Loucy (cell line): ENCODE measurements around the gene DOC2B.
"Not testable (repeated sequence)": the region's sequence is repeated elsewhere in the genome, so short reads cannot be mapped to it uniquely, and the experiment has no call there.

Experiments used
- H2AFZ ChIP-seq: fragments of 200-600 bp; sonication (generic); 2 replicates; pipeline ENCODE4 v1.6.0; 2016; ENCODE audit warnings: antibody characterized with exemption, mild to moderate bottlenecking, low read length, moderate library complexity
- H3F3A ChIP-seq: fragments of 200-600 bp; 2 replicates; pipeline ENCODE4 v1.6.0; 2016; ENCODE audit warnings: antibody characterized with exemption, low read depth, mild to moderate bottlenecking
- H3K27me3 ChIP-seq: fragments of 200-600 bp; sonication (generic); 2 replicates; pipeline ENCODE4 v1.6.1; 2014; ENCODE audit warnings: low read length, mild to moderate bottlenecking; ENCODE audit not compliant: insufficient read depth, poor library complexity, severe bottlenecking
- H3K36me3 ChIP-seq: fragments of 200-600 bp; sonication (generic); 2 replicates; pipeline ENCODE4 v1.6.1; 2016; ENCODE audit warnings: low read length; ENCODE audit not compliant: insufficient read depth
- H3K4me1 ChIP-seq: fragments of 200-600 bp; sonication (generic); 2 replicates; pipeline ENCODE4 v1.5.1; 2014; ENCODE audit warnings: low read length, mild to moderate bottlenecking; ENCODE audit not compliant: insufficient read depth, poor library complexity, severe bottlenecking
- H3K4me2 ChIP-seq: fragments of 200-600 bp; sonication (generic); 2 replicates; pipeline ENCODE4 v1.6.0; 2014; ENCODE audit warnings: antibody characterized with exemption, low read length, low read depth, mild to moderate bottlenecking; ENCODE audit not compliant: poor library complexity, severe bottlenecking
- H3K4me3 ChIP-seq: fragments of 200-600 bp; sonication (generic); 2 replicates; pipeline ENCODE4 v1.5.1; 2014; ENCODE audit warnings: low read length, mild to moderate bottlenecking, mixed read lengths; ENCODE audit not compliant: poor library complexity, severe bottlenecking
- H3K79me2 ChIP-seq: fragments of 200-600 bp; sonication (generic); 2 replicates; pipeline ENCODE4 v1.6.1; 2014; ENCODE audit warnings: low read length; ENCODE audit not compliant: insufficient read depth
- H3K9ac ChIP-seq: fragments of 200-600 bp; sonication (generic); 2 replicates; pipeline ENCODE4 v1.6.0; 2014; ENCODE audit warnings: mild to moderate bottlenecking, low read depth, low read length, moderate library complexity; ENCODE audit not compliant: poor library complexity, severe bottlenecking
- H3K9me2 ChIP-seq: fragments of 200-600 bp; sonication (generic); replicated peaks from 2 replicates; pipeline ENCODE4 v1.6.1; 2016; ENCODE audit warnings: low read depth, low read length, mixed read lengths
- H3K9me3 ChIP-seq: fragments of 200-600 bp; sonication (generic); 2 replicates; pipeline ENCODE4 v1.6.1; 2014; ENCODE audit warnings: mild to moderate bottlenecking, antibody characterized with exemption, low read length, low read depth; ENCODE audit not compliant: insufficient read depth
- H4K20me1 ChIP-seq: fragments of 200-600 bp; sonication (generic); 2 replicates; pipeline ENCODE4 v1.6.0; 2014; ENCODE audit warnings: antibody characterized with exemption, low read length, mild to moderate bottlenecking; ENCODE audit not compliant: insufficient read depth, poor library complexity, severe bottlenecking
- CTCF ChIP-seq: fragments of 200-600 bp; sonication (generic); conservative IDR thresholded peaks from 2 replicates; pipeline ENCODE4 v1.5.1; 2014; ENCODE audit warnings: mild to moderate bottlenecking, antibody characterized with exemption, low read length
- EZH2phosphoT487 ChIP-seq: fragments of 200-600 bp; IDR thresholded peaks from 2 replicates; pipeline ENCODE4 v1.6.1; 2018; ENCODE audit warnings: antibody characterized with exemption, mild to moderate bottlenecking, moderate library complexity, borderline replicate concordance

The DOC2B gene

GRCh38 chr17:170130-170670 lies 11.2 kb downstream of the DOC2B start:
- Histone ChIP-seq H3K9ac (no peak overlapping the region), H3K9me3 (no peaks in the 10 kb centered on the region), H3K4me2 (no peak overlapping the region), H2AFZ (no peak overlapping the region), H3K4me3 (no peak overlapping the region), H3K36me3 (no peaks in the 10 kb centered on the region), H3K79me2 (no peaks in the 10 kb centered on the region), H3F3A (no peaks in the 10 kb centered on the region), H3K9me2 (no peaks in the 10 kb centered on the region), H4K20me1 (no peaks in the 10 kb centered on the region), H3K4me1 (no peaks in the 10 kb centered on the region), H3K27me3 (no peaks in the 10 kb centered on the region)
- no peak for TF ChIP-seq EZH2phosphoT487
- TF ChIP-seq CTCF: no peak

GRCh38 chr17:168614-169013 lies 12.8 kb downstream of the DOC2B start:
- H3K27me3 ChIP-seq, H3K36me3 ChIP-seq, H3K4me2 ChIP-seq, H3K9me3 ChIP-seq, H3K79me2 ChIP-seq, H3F3A ChIP-seq, H3K4me1 ChIP-seq, H4K20me1 ChIP-seq, H3K9ac ChIP-seq, H3K9me2 ChIP-seq, H2AFZ ChIP-seq, H3K4me3 ChIP-seq: not testable (repeated sequence)

- Histone ChIP-seq H3K4me3 (no peak overlapping the region), H3K9me3 (peaks cover 3% of the 10 kb centered on the region; the same call in 1 of the 2 replicates), H3K36me3 (no peaks in the 10 kb centered on the region), H4K20me1 (no peaks in the 10 kb centered on the region), H3K9me2 (no peaks in the 10 kb centered on the region), H3K4me2 (no peak overlapping the region), H3K79me2 (no peaks in the 10 kb centered on the region), H3K4me1 (no peaks in the 10 kb centered on the region), H3K9ac (no peak overlapping the region), H3F3A (no peaks in the 10 kb centered on the region), H2AFZ (no peak overlapping the region), H3K27me3 (no peaks in the 10 kb centered on the region)
- TF ChIP-seq CTCF (no peak), EZH2phosphoT487 (no peak)
Observed at GRCh38 chr17:165939-166338, 15.5 kb downstream of the DOC2B start.
